H1 (cell line): Measurements from ENCODE around the gene HFM1. TPM values are rescaled to one million over a fixed set of nuclear protein-coding genes. Genes with fewer than 3 reads are reported as not detected.

ENCODE experiments used
- CTCF ChIA-PET: fragments of 300-600 bp; sonication (Branson Sonifier 250); formaldehyde crosslinking; loops from one replicate; lab custom pipeline; 2021; ENCODE audit not compliant: partially characterized antibody; lab: Charles Lee
- POLR2A ChIA-PET: fragments of 300-600 bp; sonication (Branson Sonifier 250); formaldehyde crosslinking; loops from one replicate; lab custom pipeline; 2021; ENCODE audit warnings: inconsistent platforms; ENCODE audit not compliant: partially characterized antibody; lab: Charles Lee
- DNase-seq, 2 experiments: peaks; one replicate each; pipeline versions ENCODE4 v3.0.0 to v3.0.0-alpha.2; 2010 to 2022; ENCODE audit warnings: low spot score in 2 of 2, low read depth in 1 of 2, mixed read lengths in 1 of 2
- FAIRE-seq: peaks from 2 replicates; lab custom pipeline; 2011; peaks lifted over from hg19 to GRCh38; lab: Jason Lieb, UNC
- H2AFZ ChIP-seq: 2 replicates; pipeline ENCODE4 v1.8.1; 2012; ENCODE audit warnings: low read length, inconsistent platforms
- H2AK5ac ChIP-seq: 2 replicates; pipeline ENCODE4 v1.6.1; 2013; ENCODE audit warnings: low read depth, low read length
- H2BK120ac ChIP-seq: replicated peaks from 2 replicates; pipeline ENCODE3; 2013; ENCODE audit warnings: low read depth, low read length, inconsistent platforms
- H2BK12ac ChIP-seq: 2 replicates; pipeline ENCODE4 v1.6.1; 2013; ENCODE audit warnings: low read depth, low read length
- H2BK15ac ChIP-seq: 2 replicates; pipeline ENCODE4 v1.6.1; 2013; ENCODE audit warnings: low read length
- H2BK20ac ChIP-seq: 2 replicates; pipeline ENCODE4 v1.6.1; 2013; ENCODE audit warnings: low read length
- H2BK5ac ChIP-seq: 2 replicates; pipeline ENCODE4 v1.6.1; 2013; ENCODE audit warnings: low read depth, low read length
- H3K14ac ChIP-seq: 2 replicates; pipeline ENCODE4 v1.6.1; 2013; ENCODE audit warnings: inconsistent platforms; ENCODE audit not compliant: insufficient read length
- H3K18ac ChIP-seq: 2 replicates; pipeline ENCODE4 v1.6.1; 2013; ENCODE audit warnings: low read length; ENCODE audit errors: extremely low read depth
- H3K23ac ChIP-seq: 2 replicates; pipeline ENCODE4 v1.6.1; 2013; ENCODE audit warnings: inconsistent platforms; ENCODE audit not compliant: insufficient read length
- H3K23me2 ChIP-seq: 2 replicates; pipeline ENCODE4 v1.6.1; 2013; ENCODE audit warnings: low read depth, low read length
- H3K27ac ChIP-seq: 2 replicates; pipeline ENCODE4 v1.6.1; 2011; ENCODE audit warnings: low read depth, low read length, inconsistent platforms
- H3K27me3 ChIP-seq, 4 experiments: replicated peaks in 1 of 4; 1 replicate in 1 of 4; 2 replicates in 3 of 4; pipeline versions ENCODE4 v1.6.1 to v1.8.1; 2011 to 2013; ENCODE audit warnings: low read length in 3 of 4, mild to moderate bottlenecking in 3 of 4, inconsistent platforms in 2 of 4, mixed read lengths in 2 of 4, moderate library complexity in 1 of 4; ENCODE audit not compliant: control insufficient read depth in 3 of 4, insufficient read depth in 3 of 4; ENCODE audit errors: extremely low read depth in 1 of 4
- H3K36me3 ChIP-seq, 4 experiments: 2 replicates each; pipeline versions ENCODE4 v1.6.1 to v1.8.1; 2011 to 2013; ENCODE audit warnings: mild to moderate bottlenecking in 4 of 4, low read length in 3 of 4, moderate library complexity in 2 of 4, control low read depth in 1 of 4, inconsistent platforms in 1 of 4; ENCODE audit not compliant: insufficient read depth in 4 of 4, control insufficient read depth in 2 of 4
- H3K4ac ChIP-seq: replicated peaks from 2 replicates; pipeline ENCODE3; 2013; ENCODE audit warnings: low read length, low read depth, mixed read lengths, inconsistent platforms; ENCODE audit not compliant: insufficient read length
- H3K4me1 ChIP-seq, 4 experiments: replicated peaks in 1 of 4; 1 replicate in 1 of 4; 2 replicates in 3 of 4; pipeline versions ENCODE4 v1.6.1 to v1.8.1; 2011 to 2013; ENCODE audit warnings: low read length in 3 of 4, inconsistent platforms in 2 of 4, mixed read lengths in 1 of 4; ENCODE audit not compliant: insufficient read depth in 4 of 4, control insufficient read depth in 3 of 4
- H3K4me2 ChIP-seq, 2 experiments: 2 replicates each; pipeline versions ENCODE4 v1.6.1 to v1.8.1; 2011 to 2013; ENCODE audit warnings: low read depth in 2 of 2, low read length in 2 of 2, control low read depth in 1 of 2, inconsistent platforms in 1 of 2, mild to moderate bottlenecking in 1 of 2; ENCODE audit not compliant: insufficient read depth in 1 of 2
- H3K4me3 ChIP-seq, 4 experiments: fragments of 200-600, 300-600 bp in 1 of 4; sonication (generic), shearing (Covaris generic), sonication (Bioruptor Twin) in 1 of 4; 2 replicates each; pipeline versions ENCODE4 v1.5.1 to v1.8.1; 2011 to 2016; ENCODE audit warnings: low read length in 4 of 4, low read depth in 3 of 4, control low read depth in 2 of 4, inconsistent platforms in 2 of 4, mild to moderate bottlenecking in 2 of 4, mixed read lengths in 1 of 4, moderate library complexity in 1 of 4; ENCODE audit not compliant: insufficient read depth in 2 of 4; ENCODE audit errors: extremely low read depth in 1 of 4
- H3K56ac ChIP-seq: replicated peaks from 2 replicates; pipeline ENCODE3; 2013; ENCODE audit warnings: low read depth, mild to moderate bottlenecking, mixed read lengths, low read length, inconsistent platforms; ENCODE audit not compliant: insufficient read length
- H3K79me1 ChIP-seq: 2 replicates; pipeline ENCODE4 v1.6.1; 2013; ENCODE audit warnings: low read depth, low read length, control low read depth
- H3K79me2 ChIP-seq, 2 experiments: 2 replicates each; pipeline versions ENCODE4 v1.6.1 to v1.8.1; 2012 to 2013; ENCODE audit warnings: low read length in 2 of 2, mild to moderate bottlenecking in 2 of 2, inconsistent platforms in 1 of 2; ENCODE audit not compliant: insufficient read depth in 2 of 2, control insufficient read depth in 1 of 2
- H3K9ac ChIP-seq, 4 experiments: replicated peaks in 1 of 4; 1 replicate in 1 of 4; 2 replicates in 3 of 4; pipeline versions ENCODE4 v1.6.1 to v1.8.1; 2011 to 2013; ENCODE audit warnings: low read depth in 3 of 4, low read length in 3 of 4, control low read depth in 2 of 4, mild to moderate bottlenecking in 2 of 4, moderate library complexity in 2 of 4, inconsistent platforms in 1 of 4; ENCODE audit errors: extremely low read depth in 1 of 4
- H3K9me3 ChIP-seq, 2 experiments: 2 replicates each; pipeline versions ENCODE4 v1.6.1 to v1.8.1; 2012 to 2013; ENCODE audit warnings: mild to moderate bottlenecking in 2 of 2, moderate library complexity in 2 of 2, control low read depth in 1 of 2, inconsistent platforms in 1 of 2, low read depth in 1 of 2, low read length in 1 of 2, mixed read lengths in 1 of 2; ENCODE audit not compliant: insufficient read depth in 2 of 2
- H4K20me1 ChIP-seq, 2 experiments: replicated peaks in 1 of 2; 2 replicates each; pipeline versions ENCODE3 to v1.8.1; 2011 to 2013; ENCODE audit warnings: inconsistent platforms in 2 of 2, low read length in 2 of 2, mild to moderate bottlenecking in 1 of 2; ENCODE audit not compliant: insufficient read depth in 2 of 2, control insufficient read depth in 1 of 2
- H4K5ac ChIP-seq: 2 replicates; pipeline ENCODE4 v1.6.1; 2013; ENCODE audit warnings: low read length, low read depth, mixed read lengths, inconsistent platforms; ENCODE audit not compliant: insufficient read length
- H4K8ac ChIP-seq: 2 replicates; pipeline ENCODE4 v1.8.0; 2013; ENCODE audit warnings: mild to moderate bottlenecking, moderate library complexity, low read length, inconsistent platforms; ENCODE audit not compliant: insufficient read depth; ENCODE audit errors: extremely low read depth
- H4K91ac ChIP-seq: replicated peaks from 2 replicates; pipeline ENCODE3; 2013; ENCODE audit warnings: low read length, mixed read lengths, inconsistent platforms; ENCODE audit not compliant: insufficient read length
- CTCF ChIP-seq, 3 experiments: IDR thresholded peaks; 1 replicate in 2 of 3; 2 replicates in 1 of 3; pipeline versions ENCODE4 v1.5.1 to v1.6.1; 2011; ENCODE audit warnings: low read length in 3 of 3, mild to moderate bottlenecking in 3 of 3, inconsistent platforms in 2 of 3, low read depth in 1 of 3, moderate library complexity in 1 of 3; ENCODE audit not compliant: insufficient read depth in 1 of 3; ENCODE audit errors: control extremely low read depth in 1 of 3
- RAD21 ChIP-seq, 2 experiments: IDR thresholded peaks in 1 of 2; conservative IDR thresholded peaks in 1 of 2; 2 replicates each; pipeline ENCODE4 v1.6.1; 2011; ENCODE audit warnings: low read depth in 2 of 2, low read length in 2 of 2, improper control_type of control experiment in 1 of 2, inconsistent platforms in 1 of 2, mild to moderate bottlenecking in 1 of 2, moderate library complexity in 1 of 2
- WGBS, 2 experiments: shearing (Covaris generic) in 1 of 2; methylation state at CpG; one replicate each; pipeline versions ENCODE4 v1.1.6 to v1.1.7; 2013 to 2015; ENCODE audit warnings: low lambda C conversion rate in 2 of 2, mixed read lengths in 2 of 2, inconsistent platforms in 1 of 2, low coverage in 1 of 2, missing lambda C conversion rate in 1 of 2; ENCODE audit not compliant: insufficient replicate concordance in 2 of 2, insufficient coverage in 1 of 2, insufficient read length in 1 of 2; ENCODE audit errors: extremely low coverage in 1 of 2, missing lambda C conversion rate in 1 of 2; 5-methylcytosine and 5-hydroxymethylcytosine counted together
- polyA plus RNA-seq, 7 experiments: library from polyadenylated mRNA; depleted of rRNA in 3 of 7; stranded (reverse) in 5 of 7; unstranded in 2 of 7; fragments of >200 nt in 5 of 7; fragments of 200-250 nt in 2 of 7; gene quantifications; 1 replicate in 5 of 7; 2 replicates in 1 of 7; 4 replicates in 1 of 7; pipeline versions ENCODE4 v1.2.1 to v1.2.3, GENCODE V29; 2011 to 2013; ENCODE audit warnings: missing spikeins in 2 of 7, mixed read lengths in 2 of 7
- total RNA-seq: library from RNA; stranded (reverse); fragmentation: NEBNext Ultra II Directional; extraction: Animal tissue kit (Norgen Biotek cat#: 25700); gene quantifications from 2 replicates; pipeline ENCODE4 v1.2.1, GENCODE V29; 2021

HFM1 gene
- total and polyA plus RNA-seq, 2 of the 8 experiments (the other 6 are each of a cell fraction or from before 2014, with no cell fraction given) = 0.23 to 1.2 TPM

DNA sequence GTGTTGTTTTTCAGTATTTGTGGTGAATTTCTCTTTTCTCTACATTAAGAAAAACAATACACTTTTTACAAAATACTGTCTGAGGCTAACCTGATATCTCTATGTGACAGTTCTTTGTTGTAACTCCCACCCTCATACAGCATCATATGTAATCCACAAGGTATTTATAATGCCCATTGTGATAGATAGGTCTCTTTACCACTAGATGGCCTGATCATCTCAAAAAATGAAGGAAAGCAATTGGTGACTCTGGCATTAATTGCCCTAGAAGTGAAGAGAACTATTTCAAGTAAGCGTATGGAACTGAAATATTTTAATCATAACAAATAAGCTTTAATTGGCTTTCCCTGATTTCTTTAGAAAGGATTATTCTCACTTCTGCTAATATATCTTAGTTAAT is 36.2 kb upstream of the HFM1 start:
- no peaks in the 10 kb centered on the region for H3K23me2 ChIP-seq
- no peaks in the 10 kb centered on the region for H3K79me1 ChIP-seq
- H4K8ac ChIP-seq = no peak overlapping the region
- H2BK15ac ChIP-seq = no peak overlapping the region
- no peak overlapping the region for H3K4ac ChIP-seq
- TF ChIP-seq RAD21 (IDR thresholded peaks at IDR 0.05 in 1 of 2, conservative IDR thresholded peaks at IDR 0.05 in 1 of 2; ENCODE audit: low read depth in 2 of 2, low read length in 2 of 2) = peak in 1 of 2 experiments; percentile 25; a peak in 1 of 4 replicates
- TF ChIP-seq CTCF (IDR thresholded peaks at IDR 0.05; ENCODE audit: control extremely low read depth in 1 of 3, insufficient read depth in 1 of 3, low read depth in 1 of 3, low read length in 3 of 3) = no peak
- FAIRE-seq = no peak
- no peak overlapping the region for H3K9ac ChIP-seq
- no peak overlapping the region for H3K56ac ChIP-seq
- DNase-seq = no peak
- no peaks in the 10 kb centered on the region for H4K20me1 ChIP-seq
- H3K4me3 ChIP-seq = no peak overlapping the region
- H3K23ac ChIP-seq = no peak overlapping the region
- no peaks in the 10 kb centered on the region for H3K27me3 ChIP-seq
- no peak overlapping the region for H3K18ac ChIP-seq
- no peaks in the 10 kb centered on the region for H3K4me1 ChIP-seq
- no peak overlapping the region for H3K14ac ChIP-seq
- no peak overlapping the region for H2AK5ac ChIP-seq
- H4K91ac ChIP-seq = no peak overlapping the region
- ChIA-PET CTCF (interaction anchor here (0.6 to 1.2 kb wide), 2 partner anchors 205 to 486 kb away, joined by 3 read pairs; no protein-coding TSS in a partner anchor), POLR2A (no interaction called here)
- H2BK5ac ChIP-seq = no peak overlapping the region
- H2AFZ ChIP-seq = no peak overlapping the region
- H3K4me2 ChIP-seq = no peak overlapping the region
- H3K27ac ChIP-seq = no peak overlapping the region
- no peaks in the 10 kb centered on the region for H3K36me3 ChIP-seq
- H2BK120ac ChIP-seq = no peak overlapping the region
- H4K5ac ChIP-seq = no peak overlapping the region
- no peak overlapping the region for H2BK12ac ChIP-seq
- H3K9me3 ChIP-seq = peaks cover 9 to 14% of the 10 kb centered on the region in 2 experiments; a peak in 3 of 4 replicates
- H3K79me2 ChIP-seq = no peaks in the 10 kb centered on the region
- no peak overlapping the region for H2BK20ac ChIP-seq
- WGBS, 2 experiments = 95% methylated on average over 1 of the region's 1 CpG; no CpG with 5 or more reads in 1 of the 2 experiments
